GM12874 (cell line): ENCODE measurements around the gene RAB11FIP4.

Experiments
- TF ChIP-seq, protein P1 (sequence below): IDR thresholded peaks from 2 replicates; pipeline ENCODE4 v1.5.1; 2011; ENCODE audit warnings: low read depth, mild to moderate bottlenecking, control low read depth, low read length, moderate library complexity; ENCODE audit not compliant: insufficient read depth

The RAB11FIP4 gene

DNA sequence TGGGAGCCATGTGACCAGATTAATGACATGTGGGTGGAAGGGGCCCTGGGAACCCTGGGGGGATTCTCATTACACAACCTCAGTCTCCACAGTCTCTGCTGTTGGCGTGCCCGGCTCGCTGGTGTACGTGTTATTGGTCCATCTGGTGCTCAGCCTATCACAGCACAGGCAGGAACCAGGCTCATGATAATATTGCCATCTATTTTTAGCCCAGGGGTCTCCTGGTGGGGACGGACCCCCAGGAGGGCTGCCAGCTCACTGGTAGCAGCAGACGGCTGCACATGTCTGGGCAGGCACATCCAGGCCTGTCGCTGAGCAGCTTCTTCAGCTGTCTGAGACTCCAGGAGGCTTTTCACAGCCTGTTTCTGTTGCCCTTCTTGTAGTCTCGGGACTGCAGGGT, 123.8 kb downstream of the RAB11FIP4 start:
- TF ChIP-seq, protein P1, sequence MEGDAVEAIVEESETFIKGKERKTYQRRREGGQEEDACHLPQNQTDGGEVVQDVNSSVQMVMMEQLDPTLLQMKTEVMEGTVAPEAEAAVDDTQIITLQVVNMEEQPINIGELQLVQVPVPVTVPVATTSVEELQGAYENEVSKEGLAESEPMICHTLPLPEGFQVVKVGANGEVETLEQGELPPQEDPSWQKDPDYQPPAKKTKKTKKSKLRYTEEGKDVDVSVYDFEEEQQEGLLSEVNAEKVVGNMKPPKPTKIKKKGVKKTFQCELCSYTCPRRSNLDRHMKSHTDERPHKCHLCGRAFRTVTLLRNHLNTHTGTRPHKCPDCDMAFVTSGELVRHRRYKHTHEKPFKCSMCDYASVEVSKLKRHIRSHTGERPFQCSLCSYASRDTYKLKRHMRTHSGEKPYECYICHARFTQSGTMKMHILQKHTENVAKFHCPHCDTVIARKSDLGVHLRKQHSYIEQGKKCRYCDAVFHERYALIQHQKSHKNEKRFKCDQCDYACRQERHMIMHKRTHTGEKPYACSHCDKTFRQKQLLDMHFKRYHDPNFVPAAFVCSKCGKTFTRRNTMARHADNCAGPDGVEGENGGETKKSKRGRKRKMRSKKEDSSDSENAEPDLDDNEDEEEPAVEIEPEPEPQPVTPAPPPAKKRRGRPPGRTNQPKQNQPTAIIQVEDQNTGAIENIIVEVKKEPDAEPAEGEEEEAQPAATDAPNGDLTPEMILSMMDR, result no peak

DNA sequence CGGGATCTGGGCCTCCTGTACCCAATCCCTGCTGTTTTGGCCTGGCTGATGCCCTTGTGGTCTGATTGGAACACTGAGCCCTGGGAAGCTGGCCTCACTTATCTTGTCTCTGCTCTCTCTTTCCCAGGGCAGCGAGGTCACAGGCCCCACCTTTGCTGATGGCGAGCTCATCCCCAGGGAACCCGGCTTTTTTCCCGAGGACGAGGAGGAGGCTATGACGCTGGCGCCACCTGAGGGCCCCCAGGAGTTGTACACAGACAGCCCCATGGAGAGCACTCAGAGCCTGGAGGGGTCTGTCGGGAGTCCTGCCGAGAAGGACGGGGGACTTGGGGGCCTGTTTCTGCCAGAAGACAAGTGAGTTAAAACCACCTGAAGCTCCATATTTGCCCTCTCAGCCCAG, 126.0 kb downstream of the RAB11FIP4 start:
- TF ChIP-seq, protein P1, result peak; percentile 37; the same call in 1 of the 2 replicates

DNA sequence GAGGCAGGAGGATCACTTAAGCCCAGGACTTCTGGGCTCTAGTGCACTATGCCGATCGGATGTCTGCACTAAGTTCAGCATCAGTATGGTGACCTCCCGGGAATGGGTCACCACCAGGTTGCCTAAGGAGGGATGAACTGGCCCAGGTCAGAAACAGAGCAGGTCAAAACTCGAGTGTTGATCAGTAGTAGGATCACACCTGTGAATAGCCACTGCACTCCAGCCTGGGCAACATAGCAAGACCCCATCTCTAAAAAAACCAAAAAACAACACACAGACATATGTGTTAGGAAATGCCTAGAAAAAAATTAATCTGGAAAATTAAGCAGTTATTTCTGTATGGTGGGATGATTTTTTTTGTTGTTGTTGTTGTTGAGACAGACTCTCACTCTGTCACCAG, 127.0 kb downstream of the RAB11FIP4 start:
- TF ChIP-seq, protein P1, result no peak

DNA sequence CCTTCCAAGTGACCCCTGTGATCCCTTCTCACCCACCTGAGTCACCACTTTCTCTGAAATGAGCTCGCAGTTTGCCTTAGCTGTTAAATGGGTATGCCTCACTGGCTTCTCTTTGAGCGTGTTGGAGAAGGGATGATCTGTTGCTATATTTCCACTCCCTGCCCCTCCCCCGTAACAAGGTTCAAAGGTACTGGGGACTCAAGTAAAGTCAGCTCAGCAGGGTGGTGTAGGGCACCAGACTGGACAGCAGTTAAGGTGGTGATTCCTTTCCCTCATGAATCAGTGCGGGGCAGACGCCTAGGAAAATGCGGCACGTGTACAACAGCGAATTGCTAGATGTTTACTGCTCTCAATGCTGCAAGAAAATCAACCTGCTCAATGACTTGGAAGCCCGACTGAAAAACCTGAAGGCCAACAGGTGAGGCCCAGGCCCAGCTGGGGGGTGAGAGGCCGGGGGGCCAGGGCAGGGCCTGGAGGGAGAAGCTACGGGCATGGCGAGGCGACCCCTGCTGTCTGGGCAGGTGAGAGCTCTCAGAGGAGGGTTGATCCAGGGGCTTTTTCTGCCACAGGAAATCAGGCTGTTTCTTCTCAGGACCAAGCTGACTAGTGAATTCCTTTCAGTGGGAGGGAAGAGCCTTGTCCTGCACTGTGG, 130.3 kb downstream of the RAB11FIP4 start:
- TF ChIP-seq, protein P1, result no peak

DNA sequence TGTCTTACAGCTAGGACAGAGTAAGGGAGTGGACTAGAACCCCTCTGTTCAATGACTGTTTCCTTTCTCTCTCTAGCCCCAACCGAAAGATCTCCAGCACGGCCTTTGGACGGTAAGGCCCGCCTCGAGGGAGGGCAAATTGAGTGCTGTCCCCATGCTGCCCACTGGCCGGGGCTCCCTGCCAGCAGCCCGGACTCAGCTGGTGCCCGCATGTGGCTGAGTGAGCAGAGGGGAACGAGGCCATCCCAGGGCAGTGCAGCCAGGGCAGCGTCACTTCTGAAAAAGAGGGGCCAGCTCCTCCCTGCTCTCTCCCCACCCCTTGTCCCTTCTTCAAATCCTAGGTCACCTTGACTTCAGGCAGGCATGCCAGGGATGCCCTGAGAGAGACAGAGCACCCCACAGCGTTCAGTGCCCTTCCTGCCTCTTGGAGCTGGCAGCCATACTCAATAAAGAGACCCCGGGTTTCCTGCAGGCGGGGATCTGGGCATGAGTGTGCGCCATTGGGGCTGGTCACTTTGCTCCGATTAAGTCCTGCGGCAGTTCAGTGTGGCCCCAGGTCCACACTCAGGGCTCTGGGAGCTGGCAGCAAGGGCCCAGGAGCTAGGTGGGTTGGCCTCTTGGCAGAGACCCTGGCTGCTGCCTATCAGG, 130.9 kb downstream of the RAB11FIP4 start:
- TF ChIP-seq, protein P1, result no peak

DNA sequence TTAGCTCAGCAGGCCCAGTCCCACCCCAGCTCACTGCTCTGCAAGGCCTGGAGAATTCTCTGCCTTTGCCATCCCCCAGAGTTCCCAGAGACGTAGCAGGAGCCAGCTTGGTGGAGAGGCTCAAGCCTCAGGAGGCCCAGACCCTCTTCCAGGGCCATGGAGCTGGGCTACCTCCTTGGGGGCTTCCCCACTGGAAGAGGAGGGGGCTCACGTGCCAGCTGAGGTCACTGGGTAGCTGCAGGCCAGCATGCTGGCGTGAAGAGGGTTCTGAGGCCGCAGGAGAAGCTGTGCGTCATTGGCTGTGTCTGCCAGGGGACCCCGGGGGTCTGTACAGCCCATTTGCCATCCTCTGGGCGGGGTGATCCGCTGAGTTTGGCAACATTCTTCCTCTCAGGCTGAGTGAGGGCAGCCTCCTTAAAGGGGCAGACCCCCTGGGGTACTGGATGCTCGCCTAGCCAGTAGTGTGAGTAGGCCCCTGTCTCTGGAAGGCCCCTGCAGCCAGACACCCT, 131.6 kb downstream of the RAB11FIP4 start:
- TF ChIP-seq, protein P1, result no peak

DNA sequence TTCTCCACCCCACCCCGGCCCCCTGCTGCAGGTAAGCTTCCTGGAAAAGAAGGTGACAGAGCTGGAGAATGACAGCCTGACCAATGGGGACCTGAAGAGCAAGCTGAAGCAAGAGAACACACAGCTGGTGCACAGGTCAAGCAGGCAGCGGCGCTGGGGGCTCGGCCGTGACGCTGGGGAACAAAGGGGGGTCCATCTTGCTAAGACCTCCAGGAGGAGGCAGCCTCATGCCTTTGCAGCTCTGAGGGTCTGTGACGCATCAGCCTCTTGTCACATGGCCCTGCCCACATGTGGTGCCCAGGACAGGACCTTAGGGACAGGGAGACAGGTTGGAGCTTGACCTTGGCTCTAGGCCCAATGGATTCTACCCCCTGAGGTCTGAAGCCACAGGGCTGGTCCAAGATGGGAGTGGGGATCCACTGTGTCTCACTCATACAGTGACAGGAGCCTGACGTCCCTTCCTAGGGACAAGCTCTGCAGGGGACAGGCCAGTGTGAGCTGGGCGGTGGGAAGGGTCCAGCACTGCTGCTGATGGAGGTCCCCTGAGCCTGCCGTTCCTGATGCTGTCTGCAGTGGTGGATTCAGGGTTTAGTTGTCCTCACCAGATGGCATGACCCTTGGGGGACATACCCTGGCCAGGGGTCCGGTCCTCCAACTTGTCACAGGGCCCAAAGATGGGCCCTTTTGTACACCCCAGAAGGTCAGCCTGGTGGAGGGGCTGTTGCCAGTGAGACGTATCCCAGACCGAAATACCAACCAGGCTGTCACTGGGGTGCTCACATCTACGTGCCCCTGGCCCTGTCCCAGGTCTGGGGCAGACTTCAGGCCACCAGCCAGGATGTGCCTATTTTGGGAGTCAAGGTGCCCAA, 132.6 kb downstream of the RAB11FIP4 start:
- TF ChIP-seq, protein P1, result no peak
